Activated CD4-positive, alpha-beta memory T cell treated with anti-CD3 and anti-CD28 coated beads, Interleukin-2, amount 10 ng/mL, durations not matched to agents 7 days and 5 days (primary cell): Measurements from ENCODE around the gene USP17L25. TPM values are rescaled to one million over a fixed set of nuclear protein-coding genes. Genes with fewer than 3 reads are reported as not detected.

Experiments used
- total RNA-seq, 2 experiments: library from RNA; stranded (reverse); gene quantifications; one replicate each; pipeline ENCODE4 v1.2.3, GENCODE V29; 2021

USP17L25 gene
- total RNA-seq, 2 experiments from 2014 or later = not detected

Other genes starting within 250 kb of the USP17L25 start
- gene FAM90A26, start 159.5 kb upstream of the USP17L25 start, total RNA-seq = not detected
- not detected for gene USP17L10, start 119.3 kb upstream of the USP17L25 start, total RNA-seq
- not detected for gene USP17L11, start 114.5 kb upstream of the USP17L25 start, total RNA-seq
- not detected for gene USP17L12, start 109.8 kb upstream of the USP17L25 start, total RNA-seq
- not detected for gene USP17L13, start 105.0 kb upstream of the USP17L25 start, total RNA-seq
- gene USP17L15, start 95.5 kb upstream of the USP17L25 start, total RNA-seq = not detected
- gene USP17L17, start 86.0 kb upstream of the USP17L25 start, total RNA-seq = not detected
- not detected for gene USP17L18, start 81.3 kb upstream of the USP17L25 start, total RNA-seq
- gene USP17L19, start 76.5 kb upstream of the USP17L25 start, total RNA-seq = not detected
- not detected for gene USP17L20, start 71.8 kb upstream of the USP17L25 start, total RNA-seq
- gene USP17L21, start 67.0 kb upstream of the USP17L25 start, total RNA-seq = not detected
- not detected for gene USP17L22, start 62.3 kb upstream of the USP17L25 start, total RNA-seq
- not detected for gene USP17L24, start 4.7 kb upstream of the USP17L25 start, total RNA-seq
- not detected for gene USP17L26, start 4.7 kb downstream of the USP17L25 start, total RNA-seq
- gene USP17L5, start 9.5 kb downstream of the USP17L25 start, total RNA-seq = not detected
- gene USP17L27, start 14.2 kb downstream of the USP17L25 start, total RNA-seq = not detected
- not detected for gene USP17L28, start 19.0 kb downstream of the USP17L25 start, total RNA-seq
- not detected for gene USP17L29, start 23.7 kb downstream of the USP17L25 start, total RNA-seq
- not detected for gene USP17L30, start 33.2 kb downstream of the USP17L25 start, total RNA-seq
- not detected for gene DEFB131A, start 114.5 kb downstream of the USP17L25 start, total RNA-seq